Activated CD8-positive, alpha-beta memory T cell treated with anti-CD3 and anti-CD28 coated beads, Interleukin-2, amount 50 U/mL, for 1 hour (primary cell): ENCODE results near the gene THTPA.
"Not testable (repeated sequence)": the region's sequence is repeated elsewhere in the genome, so short reads cannot be mapped to it uniquely, and the experiment has no call there.

Source experiments
- DNase-seq: peaks from one replicate; pipeline ENCODE4 v3.0.0-alpha.2; 2020; ENCODE audit errors: extremely low read depth

Gene THTPA

GRCh38 chr14:23533652-23534435 is 22.2 kb upstream of the THTPA start:
- DNase-seq: no peak

GRCh38 chr14:23535943-23536342 is 20.1 kb upstream of the THTPA start:
- DNase-seq: no peak

- DNase-seq: no peak
Observed at GRCh38 chr14:23536494-23536893, 19.6 kb upstream of the THTPA start.

GRCh38 chr14:23536906-23537305 is 19.2 kb upstream of the THTPA start:
- not testable (repeated sequence) for DNase-seq

- no peak for DNase-seq
Observed at GRCh38 chr14:23537351-23538049, 18.6 kb upstream of the THTPA start.

- DNase-seq: no peak
Observed at GRCh38 chr14:23538050-23538718, 17.9 kb upstream of the THTPA start.

- no peak for DNase-seq
Observed at GRCh38 chr14:23538785-23539184, 17.3 kb upstream of the THTPA start.

- DNase-seq: no peak
Observed at GRCh38 chr14:23539248-23540140, 16.6 kb upstream of the THTPA start.

- no peak for DNase-seq
Observed at GRCh38 chr14:23540141-23540469, 16.0 kb upstream of the THTPA start.

GRCh38 chr14:23542261-23542660 is 13.8 kb upstream of the THTPA start:
- DNase-seq: no peak

- DNase-seq: no peak
Observed at GRCh38 chr14:23543403-23543802, 12.7 kb upstream of the THTPA start.

- no peak for DNase-seq
Observed at GRCh38 chr14:23544511-23545447, 11.3 kb upstream of the THTPA start.

GRCh38 chr14:23545740-23546365 is 10.2 kb upstream of the THTPA start:
- DNase-seq: no peak

- no peak for DNase-seq
Observed at GRCh38 chr14:23546450-23547035, 9.5 kb upstream of the THTPA start.

GRCh38 chr14:23547924-23548323 is 8.1 kb upstream of the THTPA start:
- DNase-seq: no peak

- DNase-seq: no peak
Observed at GRCh38 chr14:23548351-23549318, 7.4 kb upstream of the THTPA start.

GRCh38 chr14:23550131-23550811 is 5.8 kb upstream of the THTPA start:
- no peak for DNase-seq

GRCh38 chr14:23550812-23551265 is 5.2 kb upstream of the THTPA start:
- no peak for DNase-seq
